MG63 (cell line): Measurements from ENCODE around the gene ACO1. TPM values are rescaled to one million over a fixed set of nuclear protein-coding genes. Genes with fewer than 3 reads are reported as not detected.

Source experiments
- DNase-seq: peaks from one replicate; pipeline ENCODE4 v3.0.0-alpha.2; 2020
- H3K27me3 ChIP-seq: fragments of 250-450 bp; sonication (Bioruptor Pico); 2 replicates; pipeline ENCODE4 v1.5.1; 2020; ENCODE audit warnings: mild to moderate bottlenecking, moderate library complexity
- H3K36me3 ChIP-seq: fragments of 250-450 bp; sonication (Bioruptor Pico); 2 replicates; pipeline ENCODE4 v1.5.1; 2020; ENCODE audit warnings: mild to moderate bottlenecking, moderate library complexity
- H3K4me3 ChIP-seq: fragments of 250-450 bp; sonication (Bioruptor Pico); 2 replicates; pipeline ENCODE4 v1.5.1; 2020; ENCODE audit warnings: mild to moderate bottlenecking, moderate library complexity
- H3K9me3 ChIP-seq: fragments of 250-450 bp; sonication (Bioruptor Pico); 2 replicates; pipeline ENCODE4 v1.5.1; 2020; ENCODE audit warnings: mild to moderate bottlenecking, moderate library complexity
- total RNA-seq: library from RNA; depleted of rRNA; stranded (reverse); fragments of >200 nt; shearing (Covaris generic); gene quantifications from 2 replicates; pipeline ENCODE4 v1.2.3, GENCODE V29; 2014; ENCODE audit warnings: low replicate concordance

ACO1 gene
- total RNA-seq, 1 experiment from 2014 or later, result 29.2 TPM

- DNase-seq, result no peak
- H3K4me3 ChIP-seq, result no peak overlapping the region
- no peaks in the 10 kb centered on the region for H3K9me3 ChIP-seq
- H3K36me3 ChIP-seq, result no peaks in the 10 kb centered on the region
- H3K27me3 ChIP-seq, result no peaks in the 10 kb centered on the region
Measured at GRCh38 chr9:32376285-32376684, 8.2 kb upstream of the ACO1 start.

GRCh38 chr9:32378496-32378895 is 5.9 kb upstream of the ACO1 start:
- Histone ChIP-seq H3K36me3 (no peaks in the 10 kb centered on the region), H3K27me3 (no peaks in the 10 kb centered on the region), H3K4me3 (no peak overlapping the region), H3K9me3 (no peaks in the 10 kb centered on the region)
- DNase-seq, result peak; percentile 7

- no peak overlapping the region for H3K4me3 ChIP-seq
- no peaks in the 10 kb centered on the region for H3K36me3 ChIP-seq
- no peaks in the 10 kb centered on the region for H3K27me3 ChIP-seq
- peak; percentile 6 for DNase-seq
- no peaks in the 10 kb centered on the region for H3K9me3 ChIP-seq
Measured at GRCh38 chr9:32378993-32379729, 5.3 kb upstream of the ACO1 start.

- H3K4me3 ChIP-seq, result no peak overlapping the region
- H3K9me3 ChIP-seq, result no peaks in the 10 kb centered on the region
- no peak for DNase-seq
- no peaks in the 10 kb centered on the region for H3K27me3 ChIP-seq
- no peaks in the 10 kb centered on the region for H3K36me3 ChIP-seq
Measured at GRCh38 chr9:32380944-32381343, 3.5 kb upstream of the ACO1 start.

- H3K36me3 ChIP-seq, result no peaks in the 10 kb centered on the region
- no peak for DNase-seq
- no peaks in the 10 kb centered on the region for H3K27me3 ChIP-seq
- no peaks in the 10 kb centered on the region for H3K9me3 ChIP-seq
- no peak overlapping the region for H3K4me3 ChIP-seq
Measured at GRCh38 chr9:32382565-32383320, 1.7 kb upstream of the ACO1 start.

- H3K9me3 ChIP-seq, result no peaks in the 10 kb centered on the region
- no peaks in the 10 kb centered on the region for H3K36me3 ChIP-seq
- peak overlapping the region; percentile 72 for H3K4me3 ChIP-seq
- H3K27me3 ChIP-seq, result no peaks in the 10 kb centered on the region
- DNase-seq, result no peak
Measured at GRCh38 chr9:32384002-32384363, 460 bp upstream of the ACO1 start.

GRCh38 chr9:32385152-32385884 is 875 bp downstream of the ACO1 start:
- Histone ChIP-seq H3K36me3 (no peaks in the 10 kb centered on the region), H3K4me3 (peak overlapping the region; percentile 72), H3K27me3 (no peaks in the 10 kb centered on the region), H3K9me3 (no peaks in the 10 kb centered on the region)
- no peak for DNase-seq

GRCh38 chr9:32385885-32386283 is 1.4 kb downstream of the ACO1 start:
- Histone ChIP-seq H3K27me3 (no peaks in the 10 kb centered on the region), H3K4me3 (no peak overlapping the region), H3K9me3 (no peaks in the 10 kb centered on the region), H3K36me3 (no peaks in the 10 kb centered on the region)
- no peak for DNase-seq

GRCh38 chr9:32387256-32387655 is 2.8 kb downstream of the ACO1 start:
- no peaks in the 10 kb centered on the region for H3K27me3 ChIP-seq
- no peak for DNase-seq
- no peaks in the 10 kb centered on the region for H3K36me3 ChIP-seq
- H3K4me3 ChIP-seq, result no peak overlapping the region
- no peaks in the 10 kb centered on the region for H3K9me3 ChIP-seq

GRCh38 chr9:32389365-32389764 is 4.9 kb downstream of the ACO1 start:
- no peak for DNase-seq
- Histone ChIP-seq H3K9me3 (no peaks in the 10 kb centered on the region), H3K27me3 (no peaks in the 10 kb centered on the region), H3K36me3 (no peaks in the 10 kb centered on the region), H3K4me3 (no peak overlapping the region)

GRCh38 chr9:32393911-32394310 is 9.5 kb downstream of the ACO1 start:
- Histone ChIP-seq H3K36me3 (no peaks in the 10 kb centered on the region), H3K9me3 (no peaks in the 10 kb centered on the region), H3K27me3 (no peaks in the 10 kb centered on the region), H3K4me3 (no peak overlapping the region)
- no peak for DNase-seq

GRCh38 chr9:32394381-32395049 is 10.1 kb downstream of the ACO1 start:
- H3K27me3 ChIP-seq, result no peaks in the 10 kb centered on the region
- no peak overlapping the region for H3K4me3 ChIP-seq
- no peaks in the 10 kb centered on the region for H3K36me3 ChIP-seq
- H3K9me3 ChIP-seq, result no peaks in the 10 kb centered on the region
- DNase-seq, result peak; percentile 7

- Histone ChIP-seq H3K4me3 (no peak overlapping the region), H3K27me3 (no peaks in the 10 kb centered on the region), H3K9me3 (no peaks in the 10 kb centered on the region)
Measured at GRCh38 chr9:32395510-32396216, 11.2 kb downstream of the ACO1 start.

GRCh38 chr9:32398207-32398606 is 13.8 kb downstream of the ACO1 start:
- Histone ChIP-seq H3K9me3 (no peaks in the 10 kb centered on the region), H3K4me3 (no peak overlapping the region), H3K27me3 (no peaks in the 10 kb centered on the region), H3K36me3 (no peaks in the 10 kb centered on the region)
- no peak for DNase-seq

More at GRCh38 chr9:32395510-32396216, 11.2 kb downstream of the ACO1 start:
- DNase-seq, result peak; percentile 78
- H3K36me3 ChIP-seq, result no peaks in the 10 kb centered on the region

- Histone ChIP-seq H3K4me3 (no peak overlapping the region), H3K36me3 (no peaks in the 10 kb centered on the region), H3K9me3 (no peaks in the 10 kb centered on the region), H3K27me3 (no peaks in the 10 kb centered on the region)
- no peak for DNase-seq
Measured at GRCh38 chr9:32399110-32399815, 14.8 kb downstream of the ACO1 start.

- Histone ChIP-seq H3K4me3 (no peak overlapping the region), H3K27me3 (no peaks in the 10 kb centered on the region), H3K9me3 (no peaks in the 10 kb centered on the region), H3K36me3 (peaks cover 5% of the 10 kb centered on the region)
- no peak for DNase-seq
Measured at GRCh38 chr9:32401488-32401887, 17.0 kb downstream of the ACO1 start.
